SK-N-SH treated with all-trans-retinoic acid at 6 μM for 48 hours (cell line): Measurements from ENCODE around the gene PHACTR3.

ENCODE experiments used
- ATAC-seq: fragments of 200-7000 bp; cut with Tn5 transposase; 3 replicates; pipeline ENCODE4 v1.9.1; 2020; ENCODE audit warnings: mild to moderate bottlenecking, moderate library complexity
- ARNTL ChIP-seq: fragments of 450-650 bp; formaldehyde crosslinking; IDR thresholded peaks from 2 replicates; pipeline ENCODE4 v1.5.0; 2020; ENCODE audit warnings: low read depth, mild to moderate bottlenecking, moderate library complexity, borderline replicate concordance
- BACH2 ChIP-seq: fragments of 250-450 bp; sonication (Bioruptor Pico); IDR thresholded peaks from 2 replicates; pipeline ENCODE4 v1.9.0; 2021; ENCODE audit warnings: mild to moderate bottlenecking, borderline replicate concordance
- CSDC2 ChIP-seq: fragments of 250-450 bp; sonication (Bioruptor Pico); IDR thresholded peaks from 2 replicates; pipeline ENCODE4 v1.5.0; 2020; ENCODE audit warnings: mild to moderate bottlenecking, moderate library complexity
- CSRNP3 ChIP-seq: fragments of 250-450 bp; sonication (Bioruptor Pico); IDR thresholded peaks from 2 replicates; pipeline ENCODE4 v1.5.1; 2021; ENCODE audit warnings: mild to moderate bottlenecking, moderate library complexity
- ESRRG ChIP-seq: fragments of 250-450 bp; sonication (Bioruptor Pico); IDR thresholded peaks from 2 replicates; pipeline ENCODE4 v1.6.1; 2021; ENCODE audit warnings: mild to moderate bottlenecking
- GLIS3 ChIP-seq: fragments of 250-450 bp; sonication (Bioruptor Pico); IDR thresholded peaks from 2 replicates; pipeline ENCODE4 v1.5.0; 2020; ENCODE audit warnings: mild to moderate bottlenecking, moderate library complexity
- ISL1 ChIP-seq: fragments of 250-450 bp; sonication (Bioruptor Pico); IDR thresholded peaks from 2 replicates; pipeline ENCODE4 v2.1.2; 2022; ENCODE audit warnings: mild to moderate bottlenecking, moderate library complexity
- OSR1 ChIP-seq: fragments of 250-450 bp; sonication (Bioruptor Pico); IDR thresholded peaks from 2 replicates; pipeline ENCODE4 v1.8.0; 2022; ENCODE audit warnings: moderate library complexity, mild to moderate bottlenecking, inconsistent platforms
- PATZ1 ChIP-seq: fragments of 250-450 bp; sonication (Bioruptor Pico); IDR thresholded peaks from 2 replicates; pipeline ENCODE4 v1.8.0; 2020; ENCODE audit warnings: mild to moderate bottlenecking, moderate library complexity, borderline replicate concordance
- POU6F1 ChIP-seq: fragments of 250-450 bp; sonication (Bioruptor Pico); IDR thresholded peaks from 2 replicates; pipeline ENCODE4 v1.8.0; 2021; ENCODE audit warnings: low read depth, mild to moderate bottlenecking, moderate library complexity, borderline replicate concordance
- RARB ChIP-seq: fragments of 250-450 bp; sonication (Bioruptor Pico); IDR thresholded peaks from 2 replicates; pipeline ENCODE4 v1.8.0; 2021; ENCODE audit warnings: mild to moderate bottlenecking, moderate library complexity
- SNAI2 ChIP-seq: fragments of 250-450 bp; sonication (Bioruptor Pico); IDR thresholded peaks from 2 replicates; pipeline ENCODE4 v1.5.0; 2020; ENCODE audit warnings: mild to moderate bottlenecking, moderate library complexity
- TCF4 ChIP-seq: fragments of 250-450 bp; sonication (Bioruptor Pico); IDR thresholded peaks from 2 replicates; pipeline ENCODE4 v1.8.0; 2021; ENCODE audit warnings: mild to moderate bottlenecking, moderate library complexity, borderline replicate concordance
- TOX ChIP-seq: fragments of 250-450 bp; sonication (Bioruptor Pico); IDR thresholded peaks from 2 replicates; pipeline ENCODE4 v1.8.0; 2021; ENCODE audit warnings: mild to moderate bottlenecking, moderate library complexity, borderline replicate concordance
- TSHZ2 ChIP-seq: fragments of 250-450 bp; sonication (Bioruptor Pico); IDR thresholded peaks from 2 replicates; pipeline ENCODE4 v1.5.0; 2020; ENCODE audit warnings: mild to moderate bottlenecking, moderate library complexity
- ZC3H10 ChIP-seq: fragments of 250-450 bp; sonication (Bioruptor Pico); IDR thresholded peaks from 2 replicates; pipeline ENCODE4 v1.5.1; 2021; ENCODE audit warnings: mild to moderate bottlenecking, moderate library complexity
- ZFP3 ChIP-seq: fragments of 250-450 bp; sonication (Bioruptor Pico); IDR thresholded peaks from 2 replicates; pipeline ENCODE4 v1.5.0; 2020; ENCODE audit warnings: mild to moderate bottlenecking, moderate library complexity
- ZFP30 ChIP-seq: fragments of 450-650 bp; formaldehyde crosslinking; IDR thresholded peaks from 2 replicates; pipeline ENCODE4 v1.5.0; 2022; ENCODE audit warnings: mild to moderate bottlenecking, moderate library complexity
- ZNF70 ChIP-seq: fragments of 450-650 bp; formaldehyde crosslinking; IDR thresholded peaks from 2 replicates; pipeline ENCODE4 v1.5.0; 2020; ENCODE audit warnings: mild to moderate bottlenecking, moderate library complexity
- ZNF8 ChIP-seq: fragments of 450-650 bp; formaldehyde crosslinking; IDR thresholded peaks from 2 replicates; pipeline ENCODE4 v1.5.0; 2020; ENCODE audit warnings: mild to moderate bottlenecking, moderate library complexity

Gene PHACTR3

GRCh38 chr20:59567585-59568508 lies 36.5 kb upstream of the PHACTR3 start:
- no peak for TF ChIP-seq ZFP30
- no peak for ATAC-seq

- no peak for ATAC-seq
Measured at GRCh38 chr20:59568509-59569024, 35.8 kb upstream of the PHACTR3 start.

More at GRCh38 chr20:59568509-59569024, 35.8 kb upstream of the PHACTR3 start:
- TF ChIP-seq CSRNP3 (CRISPR knock-in tag) (no peak), TSHZ2 (CRISPR knock-in tag) (no peak), ZC3H10 (CRISPR knock-in tag) (no peak), BACH2 (CRISPR knock-in tag) (no peak), SNAI2 (CRISPR knock-in tag) (no peak), ZFP30 (no peak), PATZ1 (no peak), ISL1 (CRISPR knock-in tag) (no peak), TCF4 (no peak), ZNF8 (CRISPR knock-in tag) (no peak), ARNTL (CRISPR knock-in tag) (no peak), TOX (no peak), CSDC2 (CRISPR knock-in tag) (no peak), POU6F1 (CRISPR knock-in tag) (no peak), RARB (no peak), ESRRG (CRISPR knock-in tag) (no peak), OSR1 (CRISPR knock-in tag) (no peak), ZNF70 (CRISPR knock-in tag) (no peak), ZFP3 (CRISPR knock-in tag) (no peak), GLIS3 (CRISPR knock-in tag) (no peak)
- TF ChIP-seq, all 23 proteins: peak for 0
